ENCODE results near the gene AURKA.

AURKA gene

GRCh38 chr20:56362833-56363413 is 29.1 kb downstream of the AURKA start:
- no peak overlapping the region for H3K4me3 ChIP-seq (ENCODE audit: control insufficient read depth, low read depth, low read length)
- no peak for DNase-seq (ENCODE audit: low read depth)
- no peak for TF ChIP-seq CTCF (IDR thresholded peaks at IDR 0.05; ENCODE audit: control insufficient read depth, insufficient read depth, low read depth, low read length, missing control alignments)

- no peak for TF ChIP-seq CTCF (IDR thresholded peaks at IDR 0.05; ENCODE audit: control insufficient read depth, insufficient read depth, low read depth, low read length, missing control alignments)
- DNase-seq (ENCODE audit: low read depth) = no peak
- no peak overlapping the region for H3K4me3 ChIP-seq (ENCODE audit: control insufficient read depth, low read depth, low read length)
Observed at GRCh38 chr20:56361900-56362299, 30.1 kb downstream of the AURKA start.

GRCh38 chr20:56360908-56361205 is 31.2 kb downstream of the AURKA start:
- H3K4me3 ChIP-seq (ENCODE audit: control insufficient read depth, low read depth, low read length) = no peak overlapping the region
- no peak for DNase-seq (ENCODE audit: low read depth)
- TF ChIP-seq CTCF (IDR thresholded peaks at IDR 0.05; ENCODE audit: control insufficient read depth, insufficient read depth, low read depth, low read length, missing control alignments) = no peak

GRCh38 chr20:56360133-56360907 is 31.7 kb downstream of the AURKA start:
- peak overlapping the region; percentile 80 for H3K4me3 ChIP-seq (ENCODE audit: control insufficient read depth, low read depth, low read length)
- no peak for DNase-seq (ENCODE audit: low read depth)

GRCh38 chr20:56359212-56360132 is 32.5 kb downstream of the AURKA start:
- peak overlapping the region; percentile 80 for H3K4me3 ChIP-seq (ENCODE audit: control insufficient read depth, low read depth, low read length)
- TF ChIP-seq CTCF (IDR thresholded peaks at IDR 0.05; ENCODE audit: control insufficient read depth, insufficient read depth, low read depth, low read length, missing control alignments) = no peak
- DNase-seq (ENCODE audit: low read depth) = no peak

More at GRCh38 chr20:56360133-56360907, 31.7 kb downstream of the AURKA start:
- no peak for TF ChIP-seq CTCF (IDR thresholded peaks at IDR 0.05; ENCODE audit: control insufficient read depth, insufficient read depth, low read depth, low read length, missing control alignments)

- peak within 1 kb of the TSS; percentile 80 for H3K4me3 ChIP-seq (ENCODE audit: control insufficient read depth, low read depth, low read length)
- DNase-seq (ENCODE audit: low read depth) = no peak
- TF ChIP-seq CTCF (IDR thresholded peaks at IDR 0.05; ENCODE audit: control insufficient read depth, insufficient read depth, low read depth, low read length, missing control alignments) = no peak
Observed at GRCh38 chr20:56358600-56359211, 33.3 kb downstream of the AURKA start, which contains the start of gene FAM210B. Gene FAM210B (plus strand): TSS chr20:56358974. CDS start chr20:56359006, 32 bp downstream.

Measured in AG09309 (cell line).